D341Med (cell line): Measurements from ENCODE around the gene NTN4.
"Not testable (repeated sequence)": the region's sequence is repeated elsewhere in the genome, so short reads cannot be mapped to it uniquely, and the experiment has no call there.

Experiments used
- DNase-seq: peaks from one replicate; pipeline ENCODE4 v3.0.0; 2012; ENCODE audit warnings: low spot score

The NTN4 gene

GRCh38 chr12:95796225-95796981 is 5.8 kb upstream of the NTN4 start:
- no peak for DNase-seq

GRCh38 chr12:95790917-95791849 is 619 bp upstream of the NTN4 start:
- peak; percentile 52 for DNase-seq

DNA sequence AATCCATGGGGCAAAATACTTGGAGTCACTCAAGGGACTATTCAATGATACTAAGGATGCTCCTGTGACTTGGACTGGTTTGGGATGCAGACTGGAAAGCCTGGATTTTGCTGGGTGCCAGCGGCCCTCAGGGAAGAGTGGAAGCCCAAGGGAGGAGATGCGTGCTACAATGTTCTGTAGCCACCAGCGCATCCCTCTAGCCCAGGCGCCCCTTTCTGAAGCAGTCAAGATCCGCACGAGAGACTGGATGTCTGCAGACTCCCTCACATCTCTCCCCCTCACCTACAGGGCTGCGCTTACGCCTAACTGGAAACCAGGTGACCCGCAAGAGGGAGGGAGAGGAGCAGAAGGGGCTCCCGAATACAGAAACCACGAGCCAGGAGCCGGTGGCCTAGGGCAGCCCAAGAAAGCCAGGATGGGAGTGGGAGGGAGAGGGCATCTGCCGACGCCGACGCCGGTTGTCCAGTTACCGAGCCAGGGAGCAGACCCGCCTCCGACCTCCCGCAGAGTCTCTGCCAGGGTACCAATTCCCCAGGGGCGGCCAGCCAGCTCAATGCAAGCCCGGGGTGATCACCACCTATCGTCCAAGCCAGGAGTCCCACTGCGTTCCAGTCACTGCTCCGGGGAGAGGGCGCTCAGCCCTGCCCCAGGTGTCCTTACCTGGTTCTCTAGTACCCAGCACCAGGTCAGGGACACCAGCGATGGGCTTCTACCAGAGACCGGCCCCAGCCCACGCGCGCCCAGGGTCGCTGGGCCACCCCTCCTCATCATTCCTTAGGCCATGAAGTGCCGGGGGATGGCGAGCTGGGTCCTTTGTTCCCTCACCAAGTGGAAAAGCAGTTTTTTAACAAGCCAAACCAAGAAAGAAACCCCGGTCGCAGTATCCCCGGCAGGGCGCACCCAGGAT is 1.2 kb downstream of the NTN4 start:
- peak; percentile 43 for DNase-seq

DNA sequence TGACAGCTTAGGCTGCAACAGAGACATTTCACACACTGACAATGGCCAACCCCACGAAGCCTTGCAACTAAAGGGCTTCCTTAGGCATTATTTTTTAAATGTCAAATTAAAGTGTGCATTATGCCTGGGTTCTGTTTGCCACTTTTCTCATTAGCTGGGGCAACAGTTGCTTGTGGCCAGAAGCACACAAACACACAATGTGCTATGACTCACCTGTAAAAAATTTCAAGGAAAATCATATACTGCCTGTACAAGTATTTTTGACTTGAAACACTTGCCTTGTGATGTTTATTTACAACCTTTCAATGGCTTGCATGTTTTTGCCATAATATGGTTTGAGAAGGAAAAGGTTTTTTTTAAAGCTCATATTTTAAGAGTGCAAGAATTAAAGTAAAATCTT is 1.9 kb downstream of the NTN4 start:
- DNase-seq = no peak

- no peak for DNase-seq
Observed at GRCh38 chr12:95787274-95787818, 3.2 kb downstream of the NTN4 start.

- no peak for DNase-seq
Observed at GRCh38 chr12:95784915-95785314, 5.6 kb downstream of the NTN4 start.

DNA sequence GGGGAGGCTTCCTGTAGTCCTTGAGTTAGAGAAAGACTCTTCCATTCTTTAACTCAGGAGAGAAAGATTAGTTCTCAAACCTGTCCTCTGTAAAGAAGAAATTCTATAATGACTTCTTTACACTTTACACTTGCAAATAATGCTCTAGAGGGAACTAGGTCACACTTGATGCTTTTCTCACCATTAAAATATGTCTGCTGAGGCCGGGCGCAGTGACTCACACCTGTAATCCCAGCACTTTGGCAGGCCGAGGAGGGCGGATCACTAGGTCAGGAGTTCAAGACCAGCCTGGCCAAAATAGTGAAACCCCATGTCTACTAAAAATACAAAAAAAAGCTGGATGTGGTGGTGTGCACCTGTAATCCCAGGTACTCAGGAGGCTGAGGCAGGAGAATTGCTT is 6.3 kb downstream of the NTN4 start:
- DNase-seq = no peak

- not testable (repeated sequence) for DNase-seq
Observed at GRCh38 chr12:95775466-95775865, 15.1 kb downstream of the NTN4 start.

GRCh38 chr12:95774311-95775045 is 16.1 kb downstream of the NTN4 start:
- DNase-seq = no peak

DNA sequence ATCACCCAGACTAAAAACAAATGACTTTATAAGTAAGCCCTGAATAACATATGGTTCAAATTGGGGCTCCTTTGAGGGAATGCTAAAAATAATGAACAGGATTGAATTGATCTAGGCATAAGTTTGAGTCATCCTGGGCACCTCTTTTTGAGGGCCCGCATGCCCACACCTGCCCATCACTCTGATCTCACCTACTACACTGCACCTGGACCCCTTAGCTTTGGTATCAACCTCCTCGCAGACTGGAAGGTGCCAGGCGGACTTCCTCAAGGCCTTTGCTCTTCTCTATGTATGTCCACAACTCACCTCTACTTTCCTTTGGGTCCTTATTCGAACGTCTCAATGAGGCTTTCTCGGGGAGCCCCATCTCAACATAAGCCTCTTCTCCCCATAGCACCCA is 17.2 kb downstream of the NTN4 start:
- no peak for DNase-seq

DNA sequence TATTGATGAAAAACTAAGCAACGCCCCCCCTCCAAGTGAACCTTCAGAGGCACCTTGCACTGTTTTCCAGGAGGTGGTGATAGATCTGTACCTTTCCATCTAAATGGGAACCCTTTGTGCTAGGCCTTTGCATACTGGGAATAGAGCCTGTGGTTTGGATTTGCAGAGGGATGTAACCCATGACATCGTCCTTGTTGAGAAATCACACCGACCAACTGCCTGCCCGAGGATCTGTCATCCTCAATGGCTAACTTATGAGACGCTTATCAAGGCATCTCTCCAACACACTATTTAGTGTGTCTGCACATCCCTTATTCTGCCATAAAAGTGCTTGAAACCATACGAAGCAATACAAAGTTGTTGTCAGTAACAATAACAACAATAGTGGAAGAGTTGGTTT is 22.9 kb downstream of the NTN4 start:
- DNase-seq = no peak

DNA sequence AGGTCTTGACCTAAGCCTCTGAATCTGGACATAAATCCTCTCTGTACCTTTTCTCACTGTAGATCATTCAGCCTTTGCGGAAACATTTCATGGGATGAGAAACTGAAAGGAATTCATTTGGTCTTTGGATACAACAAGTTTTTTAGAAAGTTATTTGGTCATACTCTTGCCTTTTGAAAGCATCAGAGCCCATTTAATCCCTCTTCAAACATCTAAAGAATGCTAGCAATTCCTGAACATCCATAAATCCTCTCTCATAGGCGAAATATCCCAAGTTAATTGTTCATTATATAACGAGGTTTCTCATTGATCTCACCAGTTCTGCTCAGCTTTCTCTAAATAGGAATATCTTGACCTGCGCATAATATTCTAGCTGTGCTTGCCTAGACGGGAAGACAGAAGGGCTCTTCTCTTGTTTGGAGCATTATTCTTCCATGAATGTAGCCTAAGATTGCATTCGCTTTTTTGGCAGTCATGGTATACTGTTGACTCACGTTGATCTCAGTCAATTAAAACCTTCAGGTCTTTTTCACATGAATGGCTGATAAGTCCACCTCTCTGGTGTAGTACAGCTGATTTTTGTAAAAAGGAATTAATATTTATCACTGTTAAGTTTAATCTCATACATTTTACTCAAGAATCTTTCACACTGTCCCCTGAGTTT is 24.1 kb downstream of the NTN4 start:
- no peak for DNase-seq

GRCh38 chr12:95764848-95765247 is 25.7 kb downstream of the NTN4 start:
- no peak for DNase-seq

GRCh38 chr12:95763809-95764253 is 26.7 kb downstream of the NTN4 start:
- no peak for DNase-seq

DNA sequence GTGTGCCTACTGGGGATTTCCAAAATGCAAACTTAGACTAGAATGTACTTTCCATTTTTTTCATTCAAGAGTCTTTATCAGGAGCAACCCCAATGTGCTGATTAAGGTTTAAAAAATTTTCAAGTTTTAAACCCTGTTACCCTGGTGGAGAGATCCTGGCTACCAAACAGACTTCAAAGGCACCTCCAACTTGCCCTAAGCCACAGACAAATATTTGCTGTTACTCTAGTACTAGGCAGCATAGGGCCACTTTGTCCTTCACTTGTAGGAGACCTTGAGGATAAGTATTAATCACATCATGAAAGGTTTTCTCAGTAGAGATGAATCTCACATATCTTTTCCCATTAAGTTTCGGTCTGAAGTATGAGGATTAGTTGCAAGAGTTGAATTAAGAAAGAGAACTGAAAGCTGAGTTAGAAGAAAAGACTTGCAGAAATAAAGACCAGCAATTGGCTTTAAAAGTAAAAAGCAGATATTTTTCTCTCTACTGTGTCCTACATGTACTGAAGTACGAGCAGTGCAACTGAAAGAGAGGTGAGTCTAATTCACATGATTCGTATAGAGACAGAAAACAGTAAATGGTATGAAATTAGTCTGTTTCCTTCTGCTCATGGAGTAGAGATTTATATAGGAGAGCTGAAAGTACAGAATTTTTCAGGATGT is 28.3 kb downstream of the NTN4 start:
- no peak for DNase-seq

- no peak for DNase-seq
Observed at GRCh38 chr12:95760371-95760770, 30.2 kb downstream of the NTN4 start.

GRCh38 chr12:95759718-95760117 is 30.8 kb downstream of the NTN4 start:
- no peak for DNase-seq

DNA sequence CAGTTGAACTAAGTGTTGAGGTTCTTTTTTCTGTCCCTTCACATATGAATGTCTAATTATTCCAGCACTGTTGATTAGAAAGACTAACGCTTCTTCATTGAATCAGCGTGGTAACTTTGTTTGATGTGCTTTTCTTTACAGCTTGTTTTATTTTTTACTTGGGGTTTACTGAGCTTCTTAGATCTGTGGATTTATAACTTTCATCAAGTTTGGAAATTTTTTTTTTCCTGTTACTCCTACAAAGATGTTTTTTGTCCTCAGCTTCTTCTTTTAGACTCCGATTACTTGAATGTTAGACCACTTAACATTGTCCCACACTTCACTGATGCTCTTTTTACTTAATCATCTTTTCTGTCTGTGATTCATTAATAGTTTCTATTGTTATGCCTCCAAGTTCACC is 31.5 kb downstream of the NTN4 start:
- DNase-seq = no peak

- DNase-seq = no peak
Observed at GRCh38 chr12:95756362-95756761, 34.2 kb downstream of the NTN4 start.

- no peak for DNase-seq
Observed at GRCh38 chr12:95755261-95755865, 35.2 kb downstream of the NTN4 start.
